ENCODE results near the gene STX1B. TPM values are rescaled to one million over a fixed set of nuclear protein-coding genes. Genes with fewer than 3 reads are reported as not detected.

STX1B gene
- total and polyA plus RNA-seq, 2 donors (not counting 3 experiments of a cell fraction or from before 2014, with no cell fraction given), result 0.11 to 0.14 TPM

DNA sequence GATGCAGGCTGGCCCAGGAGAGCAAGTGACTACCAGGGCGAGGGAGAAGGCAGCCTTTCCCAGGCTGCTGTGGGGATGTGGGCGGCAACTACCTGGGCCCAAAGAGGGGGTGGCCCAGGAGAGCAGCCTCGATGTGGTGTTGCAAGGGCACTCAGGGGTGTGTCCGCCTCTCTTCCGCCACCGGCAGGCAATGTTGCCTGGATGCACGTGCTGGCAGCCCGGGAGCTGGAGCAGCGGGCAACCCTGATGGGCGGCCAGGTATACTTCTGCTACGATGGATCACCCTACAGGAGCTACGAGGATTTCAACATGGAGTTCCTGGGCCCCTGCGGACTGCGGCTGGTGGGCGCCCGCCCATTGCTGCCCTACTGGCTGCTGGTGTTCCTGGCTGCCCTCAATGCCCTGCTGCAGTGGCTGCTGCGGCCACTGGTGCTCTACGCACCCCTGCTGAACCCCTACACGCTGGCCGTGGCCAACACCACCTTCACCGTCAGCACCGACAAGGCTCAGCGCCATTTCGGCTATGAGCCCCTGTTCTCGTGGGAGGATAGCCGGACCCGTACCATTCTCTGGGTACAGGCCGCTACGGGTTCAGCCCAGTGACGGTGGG lies 22.8 kb downstream of the STX1B start:
- TF ChIP-seq POLR2A (IDR thresholded peaks at IDR 0.05; ENCODE audit: low read depth, low read length) (no peak), GATA2 (IDR thresholded peaks at IDR 0.05; ENCODE audit: insufficient read depth, insufficient read length, low read depth, low read length) (no peak), EZH2 (IDR thresholded peaks at IDR 0.05; ENCODE audit: borderline replicate concordance, low read depth, low read length, severe bottlenecking) (no peak), FOS (IDR thresholded peaks at IDR 0.05; ENCODE audit: borderline replicate concordance, insufficient read depth, low read length) (no peak), POLR2AphosphoS5 (IDR thresholded peaks at IDR 0.05; ENCODE audit: insufficient read depth, low read depth, low read length) (no peak), JUN (IDR thresholded peaks at IDR 0.05; ENCODE audit: borderline replicate concordance, insufficient read depth, insufficient read length, low read depth) (no peak), MYC (IDR thresholded peaks at IDR 0.05; ENCODE audit: low read depth, low read length) (no peak)
- TF ChIP-seq, protein P1, sequence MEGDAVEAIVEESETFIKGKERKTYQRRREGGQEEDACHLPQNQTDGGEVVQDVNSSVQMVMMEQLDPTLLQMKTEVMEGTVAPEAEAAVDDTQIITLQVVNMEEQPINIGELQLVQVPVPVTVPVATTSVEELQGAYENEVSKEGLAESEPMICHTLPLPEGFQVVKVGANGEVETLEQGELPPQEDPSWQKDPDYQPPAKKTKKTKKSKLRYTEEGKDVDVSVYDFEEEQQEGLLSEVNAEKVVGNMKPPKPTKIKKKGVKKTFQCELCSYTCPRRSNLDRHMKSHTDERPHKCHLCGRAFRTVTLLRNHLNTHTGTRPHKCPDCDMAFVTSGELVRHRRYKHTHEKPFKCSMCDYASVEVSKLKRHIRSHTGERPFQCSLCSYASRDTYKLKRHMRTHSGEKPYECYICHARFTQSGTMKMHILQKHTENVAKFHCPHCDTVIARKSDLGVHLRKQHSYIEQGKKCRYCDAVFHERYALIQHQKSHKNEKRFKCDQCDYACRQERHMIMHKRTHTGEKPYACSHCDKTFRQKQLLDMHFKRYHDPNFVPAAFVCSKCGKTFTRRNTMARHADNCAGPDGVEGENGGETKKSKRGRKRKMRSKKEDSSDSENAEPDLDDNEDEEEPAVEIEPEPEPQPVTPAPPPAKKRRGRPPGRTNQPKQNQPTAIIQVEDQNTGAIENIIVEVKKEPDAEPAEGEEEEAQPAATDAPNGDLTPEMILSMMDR (IDR thresholded peaks at IDR 0.05; ENCODE audit: extremely low read depth in 1 of 2, insufficient read depth in 1 of 2, low read depth in 1 of 2, low read length in 2 of 2), result no peak
- Histone ChIP-seq H4K20me1 (replicated peaks; ENCODE audit: control insufficient read depth, extremely low read depth, insufficient read depth, low read length) (no peaks in the 10 kb centered on the region), H2AFZ (ENCODE audit: low read depth, low read length) (no peak overlapping the region), H3K36me3 (ENCODE audit: control insufficient read depth in 2 of 2, extremely low read depth in 1 of 2, insufficient read depth in 2 of 2, low read length in 2 of 2) (peaks cover 0 to 5% of the 10 kb centered on the region in 2 experiments), H3K9ac (replicated peaks; ENCODE audit: extremely low read depth, insufficient read depth, low read length) (no peak overlapping the region), H3K9me1 (replicated peaks; ENCODE audit: control insufficient read depth, extremely low read depth, insufficient read depth, low read length) (no peaks in the 10 kb centered on the region), H3K79me2 (ENCODE audit: control insufficient read depth, insufficient read depth, low read length) (no peaks in the 10 kb centered on the region), H3K4me2 (ENCODE audit: insufficient read depth, low read length) (no peak overlapping the region), H3K4me1 (ENCODE audit: control insufficient read depth, extremely low read depth, insufficient read depth, low read length) (no peaks in the 10 kb centered on the region), H3K4me3 (replicated peaks in 1 of 3; ENCODE audit: insufficient read depth in 1 of 3, low read depth in 1 of 3, low read length in 3 of 3) (no peak overlapping the region), H3K9me3 (replicated peaks; ENCODE audit: control insufficient read depth, insufficient read depth, low read length) (no peaks in the 10 kb centered on the region), H3K27me3 (ENCODE audit: control insufficient read depth in 2 of 2, insufficient read depth in 2 of 2, low read length in 2 of 2) (no peaks in the 10 kb centered on the region), H3K27ac (ENCODE audit: insufficient read depth, low read depth, low read length) (no peak overlapping the region)
- ChIA-PET POLR2A (no interaction called here), CTCF (interaction anchor here (1.1 kb wide), 1 partner anchor 455 kb away, joined by 4 read pairs; the partner anchor contains the start of gene ZNF843)
- dilution Hi-C loops (cut with MboI; ENCODE audit: extremely low pct_ligation_motif_present, low sequenced_read_pairs), result no loop called here
- DNase-seq (ENCODE audit: low read depth, low spot score), result no peak
- FAIRE-seq, result no peak
- intact Hi-C loops (cut with micrococcal nuclease), result loop anchor here (10.0 kb wide), 1 partner anchor 707 kb away; no protein-coding TSS in a partner anchor
- BruUV-seq (replicated peaks), result no TSS peak

All from endothelial cell of umbilical vein (primary cell).